ENCODE data around the gene DIDO1.

DIDO1 gene

DNA sequence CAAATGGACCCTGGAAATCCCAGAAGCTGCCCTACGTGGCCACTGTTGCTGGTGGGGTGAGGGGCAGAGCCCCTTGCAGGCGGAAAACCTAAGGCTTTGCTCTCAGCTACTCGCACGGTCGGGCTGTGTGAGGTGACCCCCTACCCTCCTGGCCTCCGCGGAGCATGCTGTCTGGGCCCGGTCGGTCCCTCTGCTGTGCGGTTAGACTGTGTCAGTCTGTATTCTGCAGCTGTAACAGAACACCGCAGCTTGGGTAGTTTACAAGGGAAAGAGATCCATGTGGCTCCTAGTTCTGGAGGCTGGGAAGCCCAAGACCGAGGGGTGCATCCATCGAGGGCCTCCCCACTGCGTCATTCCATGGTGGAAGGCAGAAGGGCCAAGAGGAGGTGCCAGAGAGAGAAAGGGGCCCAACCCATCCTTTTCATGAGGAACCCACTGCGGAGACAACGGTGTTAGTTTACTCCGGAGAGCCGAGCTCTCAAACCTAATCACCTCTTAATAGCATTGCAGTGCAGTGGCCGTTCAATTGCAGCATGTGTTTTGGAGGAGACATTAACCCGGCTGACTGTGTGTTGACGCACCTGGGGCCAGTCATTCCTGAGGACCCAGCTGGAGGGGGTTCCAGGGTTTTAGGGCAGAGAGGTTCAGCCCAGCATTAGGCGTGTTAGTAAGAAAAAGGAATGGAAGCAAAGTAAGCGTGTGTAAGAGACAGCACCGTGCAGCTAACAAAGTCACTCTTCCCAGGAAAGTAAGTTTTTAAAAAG lies 91.2 kb downstream of the DIDO1 start:
- no peak for DNase-seq (ENCODE audit: low spot score)

DNA sequence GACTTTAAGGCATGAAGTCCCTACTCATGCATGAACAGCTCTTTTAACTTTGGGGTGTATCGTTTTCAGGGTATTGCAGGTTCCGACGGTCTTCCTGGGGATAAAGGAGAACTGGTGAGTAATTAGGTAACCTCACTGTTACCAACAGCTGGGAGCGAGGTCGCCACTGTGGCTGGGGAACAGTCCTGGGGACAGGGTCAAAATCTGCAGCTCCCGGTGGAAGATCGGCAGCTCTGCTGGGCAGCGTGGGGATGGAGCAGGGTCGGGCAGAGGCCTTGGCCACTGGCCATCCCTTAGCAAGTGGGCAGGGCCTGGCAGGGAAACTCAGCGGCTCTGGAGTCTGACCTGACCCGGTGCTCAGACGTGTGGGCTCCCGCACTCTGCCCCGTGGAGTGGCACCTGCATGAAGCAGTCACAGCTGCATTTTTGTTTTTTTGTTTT lies 93.3 kb downstream of the DIDO1 start:
- no peak for DNase-seq (ENCODE audit: low spot score)

- no peak for DNase-seq (ENCODE audit: low spot score)
Observed at GRCh38 chr20:62832212-62832922, 93.9 kb downstream of the DIDO1 start.

DNA sequence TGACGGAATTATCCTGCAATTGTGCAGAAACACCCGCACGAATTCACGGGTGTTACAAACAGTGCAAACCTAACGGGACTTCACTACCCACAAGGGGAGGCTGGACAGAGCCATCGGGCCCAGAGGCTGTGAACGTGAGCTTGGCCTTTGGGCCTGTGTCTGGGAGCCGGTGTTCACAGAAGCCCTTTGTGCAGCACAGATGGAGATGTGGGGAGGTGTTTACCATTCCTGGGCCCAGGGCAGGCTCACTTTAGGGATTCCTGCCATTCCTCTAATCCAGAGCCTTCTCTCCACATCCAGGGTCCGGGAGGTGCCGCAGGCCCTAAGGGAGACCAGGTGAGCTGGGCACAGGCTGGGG lies 94.5 kb downstream of the DIDO1 start:
- no peak for DNase-seq (ENCODE audit: low spot score)

DNA sequence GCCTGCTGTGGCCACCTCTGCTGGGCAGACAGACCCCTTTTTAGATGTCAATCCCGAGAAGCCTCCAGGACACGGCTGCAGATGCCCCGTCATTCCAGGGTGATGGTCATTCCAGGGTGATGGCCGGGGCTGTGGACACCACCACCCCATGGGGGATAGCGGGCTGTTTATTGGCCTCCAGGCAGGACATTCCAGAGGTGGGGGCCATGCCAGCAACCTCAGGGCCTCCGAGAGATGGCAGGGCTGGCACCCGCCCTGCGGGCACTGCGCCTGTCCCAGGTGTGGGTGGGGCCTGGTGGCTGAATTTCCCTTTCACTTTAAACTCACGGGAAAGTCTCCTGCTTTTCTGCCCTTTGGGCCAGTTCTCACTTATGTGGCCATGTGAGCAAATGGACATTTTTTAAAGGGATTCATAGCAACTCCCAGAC lies 94.9 kb downstream of the DIDO1 start:
- DNase-seq (ENCODE audit: low spot score): no peak

- no peak for DNase-seq (ENCODE audit: low spot score)
Observed at GRCh38 chr20:62830821-62831220, 95.5 kb downstream of the DIDO1 start.

GRCh38 chr20:62830251-62830650 lies 96.1 kb downstream of the DIDO1 start:
- no peak for DNase-seq (ENCODE audit: low spot score)

- no peak for DNase-seq (ENCODE audit: low spot score)
Observed at GRCh38 chr20:62829231-62830230, 96.8 kb downstream of the DIDO1 start.

- DNase-seq (ENCODE audit: low spot score): no peak
Observed at GRCh38 chr20:62828511-62829230, 97.6 kb downstream of the DIDO1 start.

DNA sequence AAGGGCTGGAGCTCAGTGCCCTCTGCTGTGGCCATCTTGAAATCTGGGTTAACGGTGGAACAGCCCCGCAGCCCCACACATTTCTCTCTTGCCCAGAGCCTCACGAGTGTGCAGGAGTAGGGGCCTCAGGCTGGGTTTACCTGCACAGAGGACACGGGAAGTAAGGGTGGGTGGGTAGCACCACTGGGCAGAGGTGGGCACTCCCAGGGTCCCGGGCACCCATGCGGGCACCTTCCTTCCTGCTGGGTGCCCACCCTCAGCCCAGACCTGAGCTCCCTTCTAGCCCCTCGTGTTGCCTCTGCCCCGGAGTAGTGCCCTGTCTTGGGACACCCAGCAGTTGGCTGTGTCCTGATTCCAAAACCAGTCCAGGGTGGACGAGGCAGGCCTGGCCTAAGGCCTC lies 98.3 kb downstream of the DIDO1 start:
- DNase-seq (ENCODE audit: low spot score): no peak

All from Ammon's horn (tissue), 1 donor.